ENCODE results near the gene UBE2U.

DNA sequence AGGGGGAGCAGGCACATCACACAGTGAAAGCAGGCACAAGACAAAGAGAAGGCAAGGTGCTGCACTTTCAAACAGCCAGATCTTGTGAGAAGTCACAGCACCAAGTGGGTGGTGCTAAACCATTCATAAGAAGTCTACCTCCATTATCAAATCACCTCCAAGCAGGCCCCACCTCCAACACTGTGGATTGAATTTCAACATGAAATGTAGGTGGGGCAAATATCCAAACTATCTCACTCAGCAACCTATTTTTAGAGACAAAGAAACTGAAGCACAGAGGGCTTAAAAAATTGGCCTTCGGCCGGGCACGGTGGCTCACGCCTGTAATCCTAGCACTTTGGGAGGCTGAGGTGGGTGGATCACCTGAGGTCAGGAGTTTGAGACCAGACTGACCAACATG is 90.4 kb downstream of the UBE2U start:
- TF ChIP-seq JUNB (IDR thresholded peaks at IDR 0.05; ENCODE audit: unreplicated experiment) (no peak), POLR2AphosphoS5 (IDR thresholded peaks at IDR 0.05; ENCODE audit: low read depth) (no peak), EZH2 (IDR thresholded peaks at IDR 0.05; ENCODE audit: low read depth, unreplicated experiment) (no peak), EZH2phosphoT487 (IDR thresholded peaks at IDR 0.05; ENCODE audit: unreplicated experiment) (no peak), CREB1 (CRISPR knock-in tag; IDR thresholded peaks at IDR 0.05; ENCODE audit: low read depth) (no peak), STAT1 (IDR thresholded peaks at IDR 0.05; ENCODE audit: unreplicated experiment) (no peak)
- TF ChIP-seq, protein P1, sequence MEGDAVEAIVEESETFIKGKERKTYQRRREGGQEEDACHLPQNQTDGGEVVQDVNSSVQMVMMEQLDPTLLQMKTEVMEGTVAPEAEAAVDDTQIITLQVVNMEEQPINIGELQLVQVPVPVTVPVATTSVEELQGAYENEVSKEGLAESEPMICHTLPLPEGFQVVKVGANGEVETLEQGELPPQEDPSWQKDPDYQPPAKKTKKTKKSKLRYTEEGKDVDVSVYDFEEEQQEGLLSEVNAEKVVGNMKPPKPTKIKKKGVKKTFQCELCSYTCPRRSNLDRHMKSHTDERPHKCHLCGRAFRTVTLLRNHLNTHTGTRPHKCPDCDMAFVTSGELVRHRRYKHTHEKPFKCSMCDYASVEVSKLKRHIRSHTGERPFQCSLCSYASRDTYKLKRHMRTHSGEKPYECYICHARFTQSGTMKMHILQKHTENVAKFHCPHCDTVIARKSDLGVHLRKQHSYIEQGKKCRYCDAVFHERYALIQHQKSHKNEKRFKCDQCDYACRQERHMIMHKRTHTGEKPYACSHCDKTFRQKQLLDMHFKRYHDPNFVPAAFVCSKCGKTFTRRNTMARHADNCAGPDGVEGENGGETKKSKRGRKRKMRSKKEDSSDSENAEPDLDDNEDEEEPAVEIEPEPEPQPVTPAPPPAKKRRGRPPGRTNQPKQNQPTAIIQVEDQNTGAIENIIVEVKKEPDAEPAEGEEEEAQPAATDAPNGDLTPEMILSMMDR (conservative IDR thresholded peaks at IDR 0.05; ENCODE audit: low read depth in 2 of 2): no peak
- TF ChIP-seq, protein P2, sequence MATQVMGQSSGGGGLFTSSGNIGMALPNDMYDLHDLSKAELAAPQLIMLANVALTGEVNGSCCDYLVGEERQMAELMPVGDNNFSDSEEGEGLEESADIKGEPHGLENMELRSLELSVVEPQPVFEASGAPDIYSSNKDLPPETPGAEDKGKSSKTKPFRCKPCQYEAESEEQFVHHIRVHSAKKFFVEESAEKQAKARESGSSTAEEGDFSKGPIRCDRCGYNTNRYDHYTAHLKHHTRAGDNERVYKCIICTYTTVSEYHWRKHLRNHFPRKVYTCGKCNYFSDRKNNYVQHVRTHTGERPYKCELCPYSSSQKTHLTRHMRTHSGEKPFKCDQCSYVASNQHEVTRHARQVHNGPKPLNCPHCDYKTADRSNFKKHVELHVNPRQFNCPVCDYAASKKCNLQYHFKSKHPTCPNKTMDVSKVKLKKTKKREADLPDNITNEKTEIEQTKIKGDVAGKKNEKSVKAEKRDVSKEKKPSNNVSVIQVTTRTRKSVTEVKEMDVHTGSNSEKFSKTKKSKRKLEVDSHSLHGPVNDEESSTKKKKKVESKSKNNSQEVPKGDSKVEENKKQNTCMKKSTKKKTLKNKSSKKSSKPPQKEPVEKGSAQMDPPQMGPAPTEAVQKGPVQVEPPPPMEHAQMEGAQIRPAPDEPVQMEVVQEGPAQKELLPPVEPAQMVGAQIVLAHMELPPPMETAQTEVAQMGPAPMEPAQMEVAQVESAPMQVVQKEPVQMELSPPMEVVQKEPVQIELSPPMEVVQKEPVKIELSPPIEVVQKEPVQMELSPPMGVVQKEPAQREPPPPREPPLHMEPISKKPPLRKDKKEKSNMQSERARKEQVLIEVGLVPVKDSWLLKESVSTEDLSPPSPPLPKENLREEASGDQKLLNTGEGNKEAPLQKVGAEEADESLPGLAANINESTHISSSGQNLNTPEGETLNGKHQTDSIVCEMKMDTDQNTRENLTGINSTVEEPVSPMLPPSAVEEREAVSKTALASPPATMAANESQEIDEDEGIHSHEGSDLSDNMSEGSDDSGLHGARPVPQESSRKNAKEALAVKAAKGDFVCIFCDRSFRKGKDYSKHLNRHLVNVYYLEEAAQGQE (IDR thresholded peaks at IDR 0.05; ENCODE audit: unreplicated experiment): no peak

All from GM23338 (cell line).